Duodenal mucosa (tissue), 2 donors: ENCODE results near the gene ZNF319.

ENCODE experiments used
- H3K27ac ChIP-seq: one replicate; pipeline ENCODE4 v1.7.0; 2013; ENCODE audit warnings: low read depth, low read length
- H3K27me3 ChIP-seq, 2 donors: one replicate each; pipeline ENCODE4 v1.7.0; 2013; ENCODE audit warnings: low read length in 2 of 2, control low read depth in 1 of 2; ENCODE audit not compliant: insufficient read depth in 2 of 2, control insufficient read depth in 1 of 2
- H3K36me3 ChIP-seq, 2 donors: one replicate each; pipeline ENCODE4 v1.7.0; 2013; ENCODE audit warnings: low read length in 2 of 2, control low read depth in 1 of 2; ENCODE audit not compliant: insufficient read depth in 2 of 2, control insufficient read depth in 1 of 2
- H3K4me1 ChIP-seq, 2 donors: one replicate each; pipeline ENCODE4 v1.7.0; 2013; ENCODE audit warnings: low read length in 2 of 2, control low read depth in 1 of 2; ENCODE audit not compliant: insufficient read depth in 2 of 2, control insufficient read depth in 1 of 2
- H3K4me3 ChIP-seq, 2 donors: one replicate each; pipeline ENCODE4 v1.7.0; 2013; ENCODE audit warnings: low read length in 2 of 2, low read depth in 1 of 2
- H3K9ac ChIP-seq, 2 donors: one replicate each; pipeline ENCODE4 v1.7.0; 2013; ENCODE audit warnings: low read length in 2 of 2, low read depth in 1 of 2
- H3K9me3 ChIP-seq, 2 donors: one replicate each; pipeline ENCODE4 v1.7.0; 2013; ENCODE audit warnings: low read length in 2 of 2, control low read depth in 1 of 2; ENCODE audit not compliant: control insufficient read depth in 1 of 2

The ZNF319 gene

DNA sequence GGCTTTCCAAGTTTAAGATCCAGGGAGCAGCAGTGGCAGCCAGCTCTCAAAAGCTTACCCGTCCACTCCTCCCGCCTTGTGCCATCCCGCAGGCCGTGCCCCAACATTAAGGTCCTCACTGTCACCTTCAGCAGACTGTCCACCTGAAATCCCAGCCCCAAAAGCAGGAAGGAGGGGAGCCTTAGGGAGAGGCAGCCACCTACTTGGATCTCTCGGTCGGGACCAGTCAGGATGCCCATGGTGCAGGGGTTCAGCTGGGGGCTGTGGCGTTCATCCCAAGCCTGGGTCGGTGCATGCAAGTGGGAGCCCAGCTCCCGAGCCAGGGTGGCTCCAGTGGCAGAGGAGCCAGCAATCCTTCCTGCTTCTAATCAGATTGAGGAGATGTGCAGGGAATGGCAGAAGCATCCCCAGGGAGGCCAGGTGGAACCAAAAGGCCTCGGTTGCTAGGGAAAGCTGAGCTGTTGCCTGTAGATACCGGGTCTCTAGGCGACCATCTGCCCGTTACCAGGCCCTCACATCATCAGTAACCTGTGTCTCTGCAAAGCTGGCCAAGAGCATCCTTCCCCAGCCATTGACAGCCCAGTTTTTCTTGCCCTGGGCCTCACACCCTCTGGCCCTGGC, 54.2 kb downstream of the ZNF319 start:
- H3K4me3 ChIP-seq, result no peak overlapping the region
- H3K36me3 ChIP-seq, result no peaks in the 10 kb centered on the region
- H3K4me1 ChIP-seq, result no peaks in the 10 kb centered on the region
- H3K27me3 ChIP-seq, result no peaks in the 10 kb centered on the region
- H3K9me3 ChIP-seq, result no peaks in the 10 kb centered on the region
- no peak overlapping the region for H3K27ac ChIP-seq
- no peak overlapping the region for H3K9ac ChIP-seq

- H3K4me1 ChIP-seq, result no peaks in the 10 kb centered on the region
- H3K9me3 ChIP-seq, result no peaks in the 10 kb centered on the region
- no peaks in the 10 kb centered on the region for H3K36me3 ChIP-seq
- H3K4me3 ChIP-seq, result no peak overlapping the region
- no peaks in the 10 kb centered on the region for H3K27me3 ChIP-seq
- no peak overlapping the region for H3K27ac ChIP-seq
- H3K9ac ChIP-seq, result no peak overlapping the region
Observed at GRCh38 chr16:57945740-57946138, 54.7 kb downstream of the ZNF319 start.

GRCh38 chr16:57944970-57945739, 55.3 kb downstream of the ZNF319 start:
- H3K4me3 ChIP-seq, result no peak overlapping the region
- no peaks in the 10 kb centered on the region for H3K36me3 ChIP-seq
- no peak overlapping the region for H3K27ac ChIP-seq
- no peaks in the 10 kb centered on the region for H3K9me3 ChIP-seq
- no peaks in the 10 kb centered on the region for H3K27me3 ChIP-seq
- no peak overlapping the region for H3K9ac ChIP-seq
- no peaks in the 10 kb centered on the region for H3K4me1 ChIP-seq
